Activated CD8-positive, alpha-beta memory T cell treated with anti-CD3 and anti-CD28 coated beads, Interleukin-2, amount 50 U/mL, for 4 hours (primary cell): ENCODE measurements around the gene STK36.

Experiments
- DNase-seq: peaks from one replicate; pipeline ENCODE4 v3.0.0-alpha.2; 2020

Gene STK36

GRCh38 chr2:218720048-218721041 lies 48.5 kb downstream of the STK36 start:
- DNase-seq = no peak

GRCh38 chr2:218721488-218721887 lies 49.6 kb downstream of the STK36 start:
- no peak for DNase-seq

GRCh38 chr2:218721934-218722333 lies 50.0 kb downstream of the STK36 start:
- no peak for DNase-seq

DNA sequence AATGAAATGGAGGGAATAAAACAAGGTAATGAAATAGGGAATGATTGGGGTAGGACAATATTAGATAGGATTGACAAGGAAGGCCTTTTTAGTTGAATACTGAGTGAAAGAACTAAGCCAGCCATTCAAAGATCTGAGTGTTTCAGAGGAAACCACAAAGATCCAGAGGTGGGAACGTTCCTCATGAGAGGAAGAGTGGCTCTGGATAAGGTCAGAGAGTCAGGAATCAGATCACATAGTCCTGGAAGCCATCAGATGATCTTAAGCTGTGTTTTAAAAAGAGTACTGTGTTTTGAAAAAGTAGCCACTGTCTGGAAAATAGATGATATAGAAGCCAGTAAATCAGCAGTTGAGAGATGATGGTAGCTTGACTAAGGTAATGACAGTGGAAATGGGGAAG lies 50.5 kb downstream of the STK36 start:
- no peak for DNase-seq

GRCh38 chr2:218722876-218723785 lies 51.2 kb downstream of the STK36 start:
- no peak for DNase-seq

DNA sequence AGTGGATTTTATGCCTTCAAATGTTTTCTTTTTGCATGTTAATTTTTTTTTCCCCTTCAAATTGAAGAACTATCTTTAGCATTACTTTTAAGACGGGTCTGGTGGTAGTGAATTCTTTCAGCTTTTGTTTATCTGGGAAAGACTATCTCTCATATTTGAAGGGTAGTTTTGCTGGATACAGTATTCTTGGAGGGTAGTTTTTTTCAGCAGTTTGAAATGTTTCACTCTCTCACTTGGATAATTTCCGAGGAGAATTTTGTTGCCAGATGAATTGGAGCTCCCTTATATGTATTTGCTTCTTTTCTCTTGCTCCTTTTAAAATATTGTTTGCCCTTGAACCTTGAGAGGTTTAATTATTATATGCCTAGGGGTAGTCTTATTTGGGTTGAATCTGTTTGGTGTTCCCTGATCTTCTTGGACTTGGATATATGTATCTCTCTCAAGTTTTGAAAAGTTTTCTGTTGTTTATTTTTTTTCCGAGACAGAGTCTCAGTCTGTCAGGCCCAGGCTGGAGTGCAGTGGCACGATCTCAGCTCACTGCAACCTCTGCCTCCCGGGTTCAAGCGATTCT lies 54.2 kb downstream of the STK36 start:
- no peak for DNase-seq

GRCh38 chr2:218727502-218728165 lies 55.7 kb downstream of the STK36 start:
- no peak for DNase-seq

DNA sequence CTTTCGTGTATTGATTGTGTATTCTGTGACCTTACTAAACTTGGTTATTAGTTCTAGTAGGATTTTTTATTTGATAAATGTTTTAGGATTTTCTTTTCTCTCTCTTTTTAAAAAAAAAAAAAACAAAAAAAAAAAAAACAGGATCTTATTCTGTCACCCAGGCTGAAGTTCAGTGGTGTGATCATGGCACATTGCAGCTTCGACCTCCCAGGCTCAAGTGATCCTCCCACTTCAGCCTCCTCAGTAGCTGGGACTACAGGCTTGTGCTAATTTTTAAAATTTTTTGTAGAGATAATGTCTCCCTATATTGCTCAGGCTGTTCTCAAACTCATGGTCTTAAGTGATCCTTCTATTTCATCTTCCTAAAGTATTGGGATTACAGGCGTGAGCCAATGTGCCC lies 57.8 kb downstream of the STK36 start:
- DNase-seq = no peak

GRCh38 chr2:218732052-218732760 lies 60.3 kb downstream of the STK36 start:
- no peak for DNase-seq

DNA sequence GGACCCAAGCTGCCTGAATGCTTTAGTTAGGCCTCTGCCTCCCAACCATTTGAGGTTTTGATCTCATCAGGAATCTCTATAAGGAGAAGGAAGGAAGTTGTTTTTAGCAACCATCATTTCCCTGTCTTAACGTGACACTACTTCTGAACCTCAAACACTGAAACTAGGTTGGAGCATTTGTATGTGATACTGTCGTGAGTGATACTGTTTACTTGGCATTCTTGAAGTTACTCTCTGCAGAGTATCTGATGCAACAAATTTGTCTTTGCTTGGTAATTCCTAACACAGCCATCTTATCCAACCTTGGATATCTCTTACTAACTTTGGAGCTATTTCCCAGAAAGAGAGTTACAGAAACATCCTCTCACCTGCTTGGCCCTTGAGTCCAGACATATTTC lies 60.9 kb downstream of the STK36 start:
- no peak for DNase-seq

GRCh38 chr2:218733171-218734021 lies 61.5 kb downstream of the STK36 start:
- DNase-seq = no peak

- no peak for DNase-seq
Measured at GRCh38 chr2:218734190-218734975, 62.5 kb downstream of the STK36 start.

GRCh38 chr2:218736531-218736930 lies 64.6 kb downstream of the STK36 start:
- no peak for DNase-seq

- DNase-seq = no peak
Measured at GRCh38 chr2:218743068-218743467, 71.2 kb downstream of the STK36 start.

- no peak for DNase-seq
Measured at GRCh38 chr2:218744615-218745014, 72.7 kb downstream of the STK36 start.

DNA sequence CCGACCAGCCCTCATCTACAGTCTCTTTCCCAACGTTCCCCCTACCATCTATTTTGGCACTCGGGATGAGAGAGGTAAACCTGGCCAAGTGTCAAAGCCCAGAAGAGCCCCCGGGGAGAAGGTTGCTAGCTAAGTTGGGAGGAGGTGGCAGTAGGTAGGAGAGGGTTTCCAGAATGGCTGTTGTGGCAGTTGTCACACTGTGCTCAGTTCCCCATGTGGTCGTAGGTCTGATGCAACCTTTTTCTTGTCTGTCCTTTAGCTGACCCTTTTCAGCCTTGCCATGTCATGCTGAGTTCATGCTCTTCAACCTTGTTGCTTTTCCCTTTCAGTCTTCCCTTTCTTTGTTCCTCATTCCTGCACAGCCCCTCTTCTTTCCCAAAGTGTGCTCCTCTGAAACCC lies 73.3 kb downstream of the STK36 start:
- no peak for DNase-seq

DNA sequence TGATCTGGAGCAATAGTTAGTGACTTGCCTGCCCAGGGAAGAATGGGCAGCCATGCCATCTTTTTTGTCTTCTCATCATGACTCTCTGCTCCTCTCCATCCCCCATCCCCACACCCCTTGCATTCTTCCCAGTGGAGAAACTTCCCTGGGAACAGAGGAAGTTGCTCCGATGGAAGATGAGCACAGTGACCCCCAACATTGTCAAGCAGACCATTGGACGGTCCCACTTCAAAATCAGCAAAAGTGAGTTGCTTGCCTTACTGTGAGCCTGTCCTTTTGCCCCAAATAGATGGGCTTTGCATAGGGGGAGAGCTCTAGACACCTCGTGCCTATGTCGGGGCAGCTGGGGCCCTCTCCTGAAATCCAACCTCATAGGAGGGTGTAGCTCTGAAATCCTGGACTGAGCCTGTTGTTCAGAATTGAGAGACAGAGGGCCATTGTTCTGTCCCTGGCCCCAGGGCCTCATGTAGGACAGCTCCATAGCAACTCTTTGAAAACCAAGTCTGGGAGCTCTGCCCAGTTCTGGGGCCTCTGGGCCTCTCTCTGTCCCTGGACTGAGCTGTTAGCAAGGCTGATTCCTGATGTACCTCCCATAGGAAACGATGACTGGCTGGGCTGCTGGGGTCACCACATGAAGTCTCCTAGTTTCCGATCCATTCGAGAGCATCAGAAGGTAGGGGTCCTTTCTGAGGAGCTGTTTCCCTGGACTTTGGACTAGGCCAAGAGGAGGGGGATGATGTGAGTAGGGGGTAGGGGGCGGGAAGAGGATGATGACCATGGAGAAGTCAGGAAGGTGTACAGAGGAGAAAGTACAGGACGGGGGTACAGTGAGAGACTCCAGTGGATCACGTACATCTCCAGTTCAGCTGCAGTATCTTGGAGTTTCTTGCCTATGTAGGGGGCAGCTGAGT lies 73.9 kb downstream of the STK36 start:
- DNase-seq = no peak

- no peak for DNase-seq
Measured at GRCh38 chr2:218746470-218746795, 74.5 kb downstream of the STK36 start.

DNA sequence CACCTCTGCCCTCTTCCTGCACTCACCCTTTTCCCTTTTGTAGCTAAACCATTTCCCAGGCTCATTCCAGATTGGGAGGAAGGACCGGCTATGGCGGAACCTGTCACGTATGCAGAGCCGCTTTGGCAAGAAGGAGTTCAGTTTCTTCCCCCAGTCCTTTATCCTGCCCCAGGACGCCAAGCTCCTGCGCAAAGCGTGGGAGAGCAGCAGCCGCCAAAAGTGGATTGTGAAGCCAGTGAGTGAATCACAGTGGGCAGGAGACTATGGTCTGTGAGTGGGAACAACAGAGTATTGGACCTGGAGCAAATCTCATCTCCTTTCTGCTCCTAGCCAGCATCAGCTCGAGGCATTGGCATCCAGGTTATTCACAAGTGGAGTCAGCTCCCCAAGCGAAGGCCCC lies 75.1 kb downstream of the STK36 start:
- DNase-seq = no peak
